NCI-H69 (cell line): ENCODE data around the gene PBX1.

Experiments
- DNase-seq: peaks from one replicate; lab custom pipeline; 2025; lab: John Stamatoyannopoulos, UW

The PBX1 gene

GRCh38 chr1:164821648-164822047 is 262.7 kb downstream of the PBX1 start:
- no peak for DNase-seq

GRCh38 chr1:164823486-164824279 is 264.7 kb downstream of the PBX1 start:
- DNase-seq: no peak

GRCh38 chr1:164824542-164824941 is 265.6 kb downstream of the PBX1 start:
- DNase-seq: no peak

- peak; percentile 90 for DNase-seq
Measured at GRCh38 chr1:164830628-164831027, 271.6 kb downstream of the PBX1 start.

- DNase-seq: no peak
Measured at GRCh38 chr1:164834641-164835040, 275.7 kb downstream of the PBX1 start.

GRCh38 chr1:164836614-164837018 is 277.6 kb downstream of the PBX1 start:
- DNase-seq: peak; percentile 97

- peak; percentile 11 for DNase-seq
Measured at GRCh38 chr1:164838786-164839185, 279.8 kb downstream of the PBX1 start.

GRCh38 chr1:164840936-164841335 is 282.0 kb downstream of the PBX1 start:
- no peak for DNase-seq

GRCh38 chr1:164841702-164842465 is 282.9 kb downstream of the PBX1 start:
- no peak for DNase-seq

- no peak for DNase-seq
Measured at GRCh38 chr1:164842870-164843269, 283.9 kb downstream of the PBX1 start.

GRCh38 chr1:164843743-164844500 is 284.9 kb downstream of the PBX1 start:
- DNase-seq: no peak

- no peak for DNase-seq
Measured at GRCh38 chr1:164846731-164847691, 288.0 kb downstream of the PBX1 start.

GRCh38 chr1:164853146-164853545 is 294.2 kb downstream of the PBX1 start:
- DNase-seq: no peak

- DNase-seq: no peak
Measured at GRCh38 chr1:164855716-164856329, 296.8 kb downstream of the PBX1 start.

- DNase-seq: no peak
Measured at GRCh38 chr1:164856381-164856780, 297.4 kb downstream of the PBX1 start.

GRCh38 chr1:164857439-164857838 is 298.5 kb downstream of the PBX1 start:
- no peak for DNase-seq

- DNase-seq: no peak
Measured at GRCh38 chr1:164858096-164858632, 299.2 kb downstream of the PBX1 start.

- no peak for DNase-seq
Measured at GRCh38 chr1:164861632-164862031, 302.6 kb downstream of the PBX1 start.

- peak; percentile 39 for DNase-seq
Measured at GRCh38 chr1:164863056-164863455, 304.1 kb downstream of the PBX1 start.

- DNase-seq: peak; percentile 57
Measured at GRCh38 chr1:164864161-164864560, 305.2 kb downstream of the PBX1 start.

GRCh38 chr1:164865385-164865784 is 306.4 kb downstream of the PBX1 start:
- no peak for DNase-seq
